GM12873 (cell line): Measurements from ENCODE around the gene SLC12A9.
A peak's percentile ranks its signal among the peaks of the same experiment; 100 is the strongest.

ENCODE experiments used
- CTCF ChIP-seq: IDR thresholded peaks from 2 replicates; pipeline ENCODE4 v1.5.1; 2012; ENCODE audit warnings: low read depth, mild to moderate bottlenecking, moderate library complexity, low read length, control low read depth; ENCODE audit not compliant: insufficient read depth; ENCODE audit errors: missing control alignments

The SLC12A9 gene

GRCh38 chr7:100866729-100867039 is 14.2 kb downstream of the SLC12A9 start:
- no peak for TF ChIP-seq CTCF

- no peak for TF ChIP-seq CTCF
These were observed 14.7 kb downstream of the SLC12A9 start, which contains the start of gene TRIP6 for GRCh38 chr7:100867040-100867775. Gene TRIP6 (plus strand): TSS chr7:100867387. CDS start chr7:100867498, 111 bp downstream.

GRCh38 chr7:100867776-100868485 is 15.4 kb downstream of the SLC12A9 start:
- no peak for TF ChIP-seq CTCF

GRCh38 chr7:100873599-100874299 is 21.2 kb downstream of the SLC12A9 start:
- no peak for TF ChIP-seq CTCF

GRCh38 chr7:100874300-100874576 is 21.7 kb downstream of the SLC12A9 start:
- no peak for TF ChIP-seq CTCF

GRCh38 chr7:100874577-100875355 is 22.3 kb downstream of the SLC12A9 start, which contains the start of gene SRRT:
Gene SRRT (plus strand): TSS chr7:100875103. CDS start chr7:100875591, 488 bp downstream.
- TF ChIP-seq CTCF = peak; percentile 14
